IPS-18a (cell line): ENCODE measurements around the gene DHX30.
"Not testable (repeated sequence)": the region's sequence is repeated elsewhere in the genome, so short reads cannot be mapped to it uniquely, and the experiment has no call there.

ENCODE experiments used
- H3K27ac ChIP-seq: one replicate; pipeline ENCODE4 v1.5.1; 2013; ENCODE audit warnings: low read length
- H3K27me3 ChIP-seq: one replicate; pipeline ENCODE4 v1.6.1; 2013; ENCODE audit warnings: mild to moderate bottlenecking, low read length; ENCODE audit not compliant: control insufficient read depth, insufficient read depth
- H3K36me3 ChIP-seq: one replicate; pipeline ENCODE4 v1.6.1; 2013; ENCODE audit warnings: low read depth, low read length; ENCODE audit not compliant: control insufficient read depth
- H3K4me1 ChIP-seq: one replicate; pipeline ENCODE4 v1.6.1; 2013; ENCODE audit warnings: low read depth, low read length; ENCODE audit not compliant: control insufficient read depth
- H3K4me3 ChIP-seq: one replicate; pipeline ENCODE4 v1.5.1; 2013; ENCODE audit warnings: low read length
- H3K9ac ChIP-seq: one replicate; pipeline ENCODE4 v1.6.1; 2013; ENCODE audit warnings: mild to moderate bottlenecking, low read length, moderate library complexity
- H3K9me3 ChIP-seq: one replicate; pipeline ENCODE4 v1.6.1; 2013; ENCODE audit warnings: low read depth, low read length; ENCODE audit not compliant: control insufficient read depth

The DHX30 gene

GRCh38 chr3:47874913-47875312, 72.0 kb downstream of the DHX30 start:
- Histone ChIP-seq H3K27me3 (no peaks in the 10 kb centered on the region), H3K9ac (no peak overlapping the region), H3K27ac (no peak overlapping the region), H3K4me3 (no peak overlapping the region), H3K4me1 (no peaks in the 10 kb centered on the region), H3K9me3 (no peaks in the 10 kb centered on the region), H3K36me3 (peaks cover 20% of the 10 kb centered on the region)

- Histone ChIP-seq H3K9ac (no peak overlapping the region), H3K36me3 (no peaks in the 10 kb centered on the region)
Observed at GRCh38 chr3:47877290-47877689, 74.4 kb downstream of the DHX30 start.

GRCh38 chr3:47877719-47878118, 74.8 kb downstream of the DHX30 start:
- H3K9me3 ChIP-seq = no peaks in the 10 kb centered on the region
- no peaks in the 10 kb centered on the region for H3K27me3 ChIP-seq
- H3K4me3 ChIP-seq = no peak overlapping the region
- H3K27ac ChIP-seq = no peak overlapping the region
- H3K36me3 ChIP-seq = no peaks in the 10 kb centered on the region
- no peaks in the 10 kb centered on the region for H3K4me1 ChIP-seq
- H3K9ac ChIP-seq = no peak overlapping the region

More at GRCh38 chr3:47877290-47877689, 74.4 kb downstream of the DHX30 start:
- Histone ChIP-seq H3K9me3 (no peaks in the 10 kb centered on the region), H3K27ac (no peak overlapping the region), H3K4me3 (no peak overlapping the region), H3K4me1 (no peaks in the 10 kb centered on the region), H3K27me3 (no peaks in the 10 kb centered on the region)

- H3K9me3 ChIP-seq = no peaks in the 10 kb centered on the region
- H3K4me3 ChIP-seq = no peak overlapping the region
- H3K27ac ChIP-seq = no peak overlapping the region
Observed at GRCh38 chr3:47882338-47882737, 79.4 kb downstream of the DHX30 start.

GRCh38 chr3:47884603-47885002, 81.7 kb downstream of the DHX30 start:
- H3K4me1 ChIP-seq = peaks cover 6% of the 10 kb centered on the region
- H3K4me3 ChIP-seq = no peak overlapping the region
- H3K36me3 ChIP-seq = no peaks in the 10 kb centered on the region
- H3K9ac ChIP-seq = no peak overlapping the region
- no peaks in the 10 kb centered on the region for H3K27me3 ChIP-seq
- H3K9me3 ChIP-seq = no peaks in the 10 kb centered on the region
- no peak overlapping the region for H3K27ac ChIP-seq

More at GRCh38 chr3:47882338-47882737, 79.4 kb downstream of the DHX30 start:
- no peak overlapping the region for H3K9ac ChIP-seq
- H3K4me1 ChIP-seq = no peaks in the 10 kb centered on the region
- H3K36me3 ChIP-seq = no peaks in the 10 kb centered on the region
- no peaks in the 10 kb centered on the region for H3K27me3 ChIP-seq

GRCh38 chr3:47885168-47885567, 82.2 kb downstream of the DHX30 start:
- no peaks in the 10 kb centered on the region for H3K36me3 ChIP-seq
- H3K9me3 ChIP-seq = no peaks in the 10 kb centered on the region
- H3K9ac ChIP-seq = no peak overlapping the region
- no peaks in the 10 kb centered on the region for H3K27me3 ChIP-seq
- H3K4me1 ChIP-seq = peaks cover 12% of the 10 kb centered on the region
- no peak overlapping the region for H3K27ac ChIP-seq
- no peak overlapping the region for H3K4me3 ChIP-seq

GRCh38 chr3:47887991-47888390, 85.1 kb downstream of the DHX30 start:
- not testable (repeated sequence) for H3K4me3 ChIP-seq, H3K27ac ChIP-seq, H3K36me3 ChIP-seq, H3K27me3 ChIP-seq, H3K9ac ChIP-seq, H3K9me3 ChIP-seq
- peaks cover 38% of the 10 kb centered on the region for H3K4me1 ChIP-seq

- Histone ChIP-seq H3K4me1 (peaks cover 49% of the 10 kb centered on the region), H3K9me3 (no peaks in the 10 kb centered on the region), H3K9ac (no peak overlapping the region), H3K4me3 (no peak overlapping the region), H3K36me3 (no peaks in the 10 kb centered on the region), H3K27me3 (no peaks in the 10 kb centered on the region), H3K27ac (no peak overlapping the region)
Observed at GRCh38 chr3:47888986-47889757, 86.2 kb downstream of the DHX30 start.

- Histone ChIP-seq H3K27ac (peak overlapping the region; percentile 59), H3K36me3 (no peaks in the 10 kb centered on the region), H3K9me3 (no peaks in the 10 kb centered on the region), H3K4me1 (peaks cover 49% of the 10 kb centered on the region), H3K4me3 (peak overlapping the region; percentile 43), H3K27me3 (no peaks in the 10 kb centered on the region), H3K9ac (peak overlapping the region; percentile 80)
Observed at GRCh38 chr3:47890126-47890827, 87.3 kb downstream of the DHX30 start.

GRCh38 chr3:47890828-47891612, 88.1 kb downstream of the DHX30 start:
- H3K27ac ChIP-seq = peak overlapping the region; percentile 59
- H3K36me3 ChIP-seq = no peaks in the 10 kb centered on the region
- peak overlapping the region; percentile 80 for H3K9ac ChIP-seq
- H3K27me3 ChIP-seq = no peaks in the 10 kb centered on the region
- no peaks in the 10 kb centered on the region for H3K9me3 ChIP-seq
- H3K4me3 ChIP-seq = peak overlapping the region; percentile 43
- peaks cover 49% of the 10 kb centered on the region for H3K4me1 ChIP-seq

- H3K36me3 ChIP-seq = no peaks in the 10 kb centered on the region
- peaks cover 49% of the 10 kb centered on the region for H3K4me1 ChIP-seq
Observed at GRCh38 chr3:47891613-47892005, 88.7 kb downstream of the DHX30 start.

More at GRCh38 chr3:47891613-47892005, 88.7 kb downstream of the DHX30 start:
- Histone ChIP-seq H3K27ac (no peak overlapping the region), H3K9me3 (no peaks in the 10 kb centered on the region), H3K4me3 (no peak overlapping the region), H3K27me3 (no peaks in the 10 kb centered on the region), H3K9ac (no peak overlapping the region)
